GM21825 (cell line): ENCODE measurements around the gene METTL16.
"Not testable (repeated sequence)": the region's sequence is repeated elsewhere in the genome, so short reads cannot be mapped to it uniquely, and the experiment has no call there.

Source experiments
- ATAC-seq: cut with Tn5 transposase; IDR thresholded peaks from one replicate; pipeline ENCODE4 v1.9.1; 2021; ENCODE audit warnings: mild to moderate bottlenecking, moderate library complexity; ENCODE audit not compliant: unreplicated experiment

METTL16 gene

GRCh38 chr17:2503627-2504026 is 8.1 kb downstream of the METTL16 start:
- ATAC-seq = no peak

DNA sequence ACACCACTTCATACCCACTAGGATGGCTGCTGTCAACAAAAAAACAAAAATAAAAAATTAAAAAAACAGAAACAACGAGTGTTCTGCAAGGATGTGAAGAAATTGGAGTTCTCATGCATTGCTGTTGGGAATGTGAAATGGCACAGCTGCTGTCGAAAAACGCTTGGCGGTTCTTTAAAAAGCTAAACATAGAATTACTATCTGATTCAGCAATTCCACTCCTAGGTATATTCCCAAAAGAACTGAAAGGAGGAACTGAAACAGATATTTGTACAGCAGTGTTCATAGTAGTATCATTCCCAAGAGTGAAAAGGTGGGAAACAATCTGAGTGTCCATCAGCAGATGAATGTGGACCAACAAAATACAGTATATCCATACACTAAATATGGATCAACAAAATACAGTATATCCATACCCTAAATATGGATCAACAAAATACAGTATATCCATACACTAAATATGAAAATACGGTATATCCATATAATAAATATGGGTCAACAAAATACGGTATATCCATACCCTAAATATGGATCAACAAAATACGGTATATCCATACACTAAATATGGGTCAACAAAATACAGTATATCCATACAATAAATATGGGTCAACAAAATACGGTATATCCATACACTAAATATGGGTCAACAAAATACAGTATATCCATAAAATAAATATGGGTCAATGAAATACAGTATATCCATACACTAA is 8.7 kb downstream of the METTL16 start:
- no peak for ATAC-seq

GRCh38 chr17:2500446-2500845 is 11.2 kb downstream of the METTL16 start:
- no peak for ATAC-seq

- not testable (repeated sequence) for ATAC-seq
These were observed 22.4 kb downstream of the METTL16 start for GRCh38 chr17:2489286-2489685.

GRCh38 chr17:2487306-2487705 is 24.4 kb downstream of the METTL16 start:
- ATAC-seq = no peak

DNA sequence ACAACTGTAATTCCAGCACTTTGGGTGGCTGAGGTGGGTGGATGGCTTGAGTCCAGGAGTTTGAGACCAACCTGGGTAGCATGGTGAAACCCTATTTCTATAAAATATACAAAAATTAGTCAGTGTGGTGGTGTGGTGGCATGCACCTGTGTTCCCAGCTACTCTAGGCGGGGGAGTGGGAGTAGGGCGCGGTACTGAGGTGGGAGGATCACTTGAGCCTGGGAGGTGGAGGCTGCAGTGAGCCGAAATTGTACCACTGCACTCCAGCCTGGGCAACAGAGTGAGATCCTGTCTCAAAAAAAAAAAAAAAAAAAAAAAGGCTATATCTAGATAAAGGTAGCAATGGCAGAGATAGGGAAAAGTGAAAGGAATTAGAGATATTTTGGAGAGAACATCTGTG is 25.0 kb downstream of the METTL16 start:
- ATAC-seq = not testable (repeated sequence)

GRCh38 chr17:2485970-2486369 is 25.7 kb downstream of the METTL16 start:
- ATAC-seq = no peak

DNA sequence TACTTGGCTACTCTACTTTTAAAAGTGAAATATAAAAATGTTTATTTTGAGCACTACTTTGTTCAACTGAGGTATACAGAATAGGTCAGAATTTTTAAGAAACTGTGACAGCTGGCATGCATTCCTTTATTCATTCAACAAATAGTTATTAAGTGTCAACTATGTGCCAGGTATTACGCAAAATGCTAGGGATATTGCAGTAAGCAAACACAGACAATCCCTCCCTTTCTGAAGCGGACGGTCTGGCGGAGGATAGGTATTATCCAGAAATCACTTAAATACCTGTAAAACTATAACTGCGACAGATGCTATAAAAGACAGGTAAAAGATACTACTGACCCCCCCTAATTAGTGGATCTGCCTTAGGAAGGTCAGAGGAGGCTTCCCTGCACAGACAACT is 26.1 kb downstream of the METTL16 start:
- ATAC-seq = no peak

- no peak for ATAC-seq
These were observed 26.8 kb downstream of the METTL16 start for GRCh38 chr17:2484876-2485275.

- no peak for ATAC-seq
These were observed 28.6 kb downstream of the METTL16 start for GRCh38 chr17:2483084-2483483.

- no peak for ATAC-seq
These were observed 29.5 kb downstream of the METTL16 start for GRCh38 chr17:2482218-2482617.

DNA sequence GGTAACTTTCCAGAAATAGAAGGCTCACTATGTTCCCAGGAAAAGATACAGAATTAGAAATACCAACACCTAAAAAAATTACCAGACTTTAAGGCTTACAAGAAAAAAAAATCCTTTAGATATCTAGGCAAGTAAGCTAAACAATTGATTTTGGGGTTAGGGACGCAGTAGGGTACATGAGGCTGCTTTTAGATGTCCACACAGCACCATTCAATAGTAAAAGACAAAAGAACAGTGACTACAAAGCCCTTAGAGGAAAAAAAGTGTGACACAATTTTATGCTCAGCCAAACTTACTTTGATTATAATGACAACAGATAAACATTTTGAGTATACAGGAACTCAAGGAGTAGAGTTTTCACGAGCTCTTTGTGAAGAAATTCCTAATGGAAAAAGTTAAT is 29.9 kb downstream of the METTL16 start:
- ATAC-seq = no peak

DNA sequence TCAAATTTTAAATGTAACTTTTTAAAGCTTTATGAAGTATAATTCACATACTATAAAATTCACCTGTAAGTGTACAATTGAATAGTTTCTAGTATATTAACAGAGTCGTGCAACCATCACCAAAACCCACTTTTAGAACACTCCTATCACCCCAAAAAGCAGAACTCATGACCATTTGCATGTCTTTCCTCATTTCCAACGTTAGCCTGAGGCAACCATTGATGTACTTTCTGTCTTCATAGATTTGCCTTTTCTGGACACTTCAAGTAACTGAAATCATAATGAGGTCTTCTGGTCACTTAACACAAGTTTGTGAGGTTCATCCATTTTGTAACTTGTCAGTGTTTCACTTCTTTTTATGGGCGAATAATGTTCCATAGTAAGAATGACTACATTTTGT is 33.2 kb downstream of the METTL16 start:
- ATAC-seq = no peak

DNA sequence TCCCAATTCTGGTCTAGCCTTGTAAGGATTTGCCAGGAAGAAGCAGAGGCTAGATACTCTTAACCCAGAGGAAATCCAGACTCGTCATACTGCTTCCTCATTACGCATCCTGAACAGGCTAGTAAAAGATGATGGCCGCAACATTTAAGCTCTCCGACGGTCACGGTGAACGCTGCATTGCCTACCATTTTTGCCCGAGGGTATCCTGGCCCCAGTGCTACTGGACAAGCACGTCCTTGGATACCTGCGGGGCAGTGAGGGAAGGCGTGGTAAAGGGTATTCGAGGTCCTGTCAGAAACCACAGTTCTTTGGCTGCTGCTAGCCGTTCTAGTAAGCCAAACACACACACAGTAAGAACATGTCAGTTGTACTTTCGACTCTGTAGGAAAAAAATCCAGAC is 36.6 kb downstream of the METTL16 start:
- ATAC-seq = no peak

- ATAC-seq = no peak
These were observed 37.3 kb downstream of the METTL16 start for GRCh38 chr17:2474371-2474770.

GRCh38 chr17:2468270-2468669 is 43.4 kb downstream of the METTL16 start:
- ATAC-seq = no peak

DNA sequence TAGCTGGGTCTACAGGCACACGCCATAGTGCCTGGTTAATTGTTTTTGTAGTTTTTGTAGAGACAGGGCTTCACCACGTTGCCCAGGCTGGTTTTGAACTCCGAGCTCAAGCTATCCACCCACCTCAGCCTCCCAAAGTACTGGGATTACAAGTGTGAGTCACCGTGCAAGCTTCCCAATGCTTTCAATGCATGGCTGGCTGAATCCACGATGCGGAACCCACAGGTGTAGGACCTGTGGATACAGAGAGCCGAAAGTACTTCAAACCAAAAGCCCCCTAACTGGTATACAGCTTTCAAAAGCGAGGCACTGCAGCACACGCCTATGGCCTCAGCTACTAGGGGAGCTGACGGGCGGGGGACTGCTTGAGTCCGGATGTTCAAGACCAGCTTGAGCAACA is 44.8 kb downstream of the METTL16 start:
- no peak for ATAC-seq

- ATAC-seq = no peak
These were observed 49.2 kb downstream of the METTL16 start for GRCh38 chr17:2462481-2462880.

- ATAC-seq = no peak
These were observed 51.8 kb downstream of the METTL16 start for GRCh38 chr17:2459917-2460271.

- ATAC-seq = no peak
These were observed 53.8 kb downstream of the METTL16 start for GRCh38 chr17:2457913-2458312.

GRCh38 chr17:2456475-2456874 is 55.2 kb downstream of the METTL16 start:
- ATAC-seq = no peak

DNA sequence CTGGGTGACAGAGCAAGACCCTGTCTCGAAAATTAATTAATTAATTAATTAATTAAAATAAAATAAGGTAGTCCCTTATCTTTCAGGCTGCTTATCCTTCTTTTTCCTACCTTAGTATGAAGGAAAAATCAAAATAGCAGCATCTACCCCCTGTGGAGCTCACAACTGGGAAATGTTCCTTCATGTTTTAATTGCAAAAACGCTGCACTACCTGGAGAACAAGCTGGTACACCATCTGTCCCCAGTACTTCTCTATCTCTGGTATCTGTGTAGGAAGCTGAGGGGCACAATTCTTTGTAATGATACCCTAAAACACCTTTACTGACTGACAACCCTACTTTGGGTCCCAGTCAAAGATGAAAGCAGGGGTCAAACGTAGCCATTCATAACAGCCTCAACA is 55.7 kb downstream of the METTL16 start:
- ATAC-seq = no peak

DNA sequence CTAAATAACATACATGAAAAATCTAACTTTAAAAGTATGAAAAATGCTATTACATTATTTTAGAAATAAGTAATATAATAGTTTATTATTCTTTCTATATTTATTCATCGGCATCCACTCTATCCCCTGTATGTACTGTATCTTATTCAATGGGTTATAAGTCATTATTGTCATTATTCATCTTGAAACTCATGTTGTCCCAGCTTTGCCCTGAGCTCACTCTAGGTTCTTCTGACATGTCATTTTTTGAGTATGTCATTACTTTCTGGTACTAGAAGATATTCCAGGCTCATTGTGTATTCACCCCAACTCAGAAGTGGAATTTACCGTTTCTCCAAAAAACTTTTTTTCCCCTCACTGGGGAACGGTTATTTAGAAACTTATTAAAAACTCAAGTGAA is 57.8 kb downstream of the METTL16 start:
- ATAC-seq = no peak
